Ovary (tissue), 3 donors: ENCODE results near the gene KRTAP1-5.
"Not testable (repeated sequence)": the region's sequence is repeated elsewhere in the genome, so short reads cannot be mapped to it uniquely, and the experiment has no call there.

Source experiments
- EP300 ChIP-seq: sonication (generic); formaldehyde crosslinking; IDR thresholded peaks from one replicate; pipeline ENCODE4 v1.6.1; 2017; ENCODE audit warnings: antibody characterized with exemption
- POLR2A ChIP-seq: fragments of 450-650 bp; IDR thresholded peaks from one replicate; pipeline ENCODE4 v1.6.1; 2017; ENCODE audit warnings: antibody characterized with exemption, mild to moderate bottlenecking, moderate library complexity
- TF ChIP-seq, protein P1 (sequence below), 3 donors: fragments of 450-650 bp in 2 of 3; fragments of 200-600 bp in 1 of 3; IDR thresholded peaks; one replicate each; pipeline versions ENCODE4 v1.5.1 to v1.8.0; 2016 to 2022; ENCODE audit warnings: antibody characterized with exemption in 3 of 3, mild to moderate bottlenecking in 1 of 3
- donor health status: DM: no; HTN: no; CAD: no.

DNA sequence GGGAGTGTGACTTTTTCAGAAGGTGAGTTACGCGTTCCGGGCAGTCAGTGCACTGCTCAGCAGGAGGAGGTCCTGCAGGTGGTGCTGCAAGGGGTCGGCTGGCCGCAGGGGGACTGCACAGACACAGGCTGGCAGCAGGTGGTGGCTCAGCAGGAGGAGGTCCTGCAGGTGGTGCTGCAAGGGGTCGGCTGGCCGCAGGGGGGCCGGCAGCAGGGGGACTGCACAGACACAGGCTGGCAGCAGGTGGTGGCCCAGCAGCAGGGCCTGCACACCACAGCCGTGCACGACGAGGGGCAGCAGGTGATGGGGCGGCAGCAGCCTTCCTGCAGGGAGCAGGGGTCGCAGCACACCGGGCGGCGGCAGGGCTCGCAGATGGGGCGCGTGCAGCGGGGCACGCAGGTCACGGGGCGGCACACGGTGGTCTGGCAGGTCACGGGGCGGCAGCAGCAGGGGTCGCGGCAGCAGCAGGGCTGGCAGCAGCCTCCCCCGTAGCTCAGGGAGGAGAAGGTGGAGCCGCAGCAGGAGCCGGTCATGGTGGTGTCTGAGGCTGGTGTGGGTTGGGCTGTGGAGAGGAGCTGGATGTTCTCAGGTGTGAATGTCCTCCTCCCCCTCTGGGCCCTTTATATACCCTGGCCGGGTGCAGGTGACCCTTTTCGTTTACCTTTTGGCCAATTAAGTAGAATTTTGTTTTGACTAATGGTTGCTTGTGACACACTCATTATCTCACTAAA lies 19.9 kb upstream of the KRTAP1-5 start, which contains the start of gene KRTAP2-1:
- TF ChIP-seq, protein P1, sequence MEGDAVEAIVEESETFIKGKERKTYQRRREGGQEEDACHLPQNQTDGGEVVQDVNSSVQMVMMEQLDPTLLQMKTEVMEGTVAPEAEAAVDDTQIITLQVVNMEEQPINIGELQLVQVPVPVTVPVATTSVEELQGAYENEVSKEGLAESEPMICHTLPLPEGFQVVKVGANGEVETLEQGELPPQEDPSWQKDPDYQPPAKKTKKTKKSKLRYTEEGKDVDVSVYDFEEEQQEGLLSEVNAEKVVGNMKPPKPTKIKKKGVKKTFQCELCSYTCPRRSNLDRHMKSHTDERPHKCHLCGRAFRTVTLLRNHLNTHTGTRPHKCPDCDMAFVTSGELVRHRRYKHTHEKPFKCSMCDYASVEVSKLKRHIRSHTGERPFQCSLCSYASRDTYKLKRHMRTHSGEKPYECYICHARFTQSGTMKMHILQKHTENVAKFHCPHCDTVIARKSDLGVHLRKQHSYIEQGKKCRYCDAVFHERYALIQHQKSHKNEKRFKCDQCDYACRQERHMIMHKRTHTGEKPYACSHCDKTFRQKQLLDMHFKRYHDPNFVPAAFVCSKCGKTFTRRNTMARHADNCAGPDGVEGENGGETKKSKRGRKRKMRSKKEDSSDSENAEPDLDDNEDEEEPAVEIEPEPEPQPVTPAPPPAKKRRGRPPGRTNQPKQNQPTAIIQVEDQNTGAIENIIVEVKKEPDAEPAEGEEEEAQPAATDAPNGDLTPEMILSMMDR (IDR thresholded peaks at IDR 0.05): not testable (repeated sequence)
- TF ChIP-seq EP300, POLR2A: not testable (repeated sequence)
